ENCODE data around the gene PSMA8.

GRCh38 chr18:26181343-26181826, 47.7 kb downstream of the PSMA8 start:
- no peak for TF ChIP-seq CTCF (IDR thresholded peaks at IDR 0.05)
- no peak for TF ChIP-seq POLR2A (IDR thresholded peaks at IDR 0.05)

Data from body of pancreas (tissue), 4 donors.